Activated CD8-positive, alpha-beta T cell treated with anti-CD3 and anti-CD28 coated beads for 36 hours (primary cell): Measurements from ENCODE around the gene GDPD5. TPM values are rescaled to one million over a fixed set of nuclear protein-coding genes. Genes with fewer than 3 reads are reported as not detected.

Experiments used
- ATAC-seq: fragments of 200-7000 bp; cut with Tn5 transposase; one replicate; pipeline ENCODE4 v1.10.0; 2021; ENCODE audit warnings: mild to moderate bottlenecking, moderate library complexity
- CTCF ChIA-PET: fragments of 350-600 bp; sonication (Branson Sonifier 250); formaldehyde crosslinking; loops from one replicate; lab custom pipeline; 2021; ENCODE audit warnings: antibody characterized with exemption; lab: Charles Lee
- POLR2A ChIA-PET: fragments of 350-600 bp; sonication (Branson Sonifier 250); formaldehyde crosslinking; loops from one replicate; lab custom pipeline; 2021; ENCODE audit warnings: antibody characterized with exemption; lab: Charles Lee
- DNase-seq: peaks from one replicate; pipeline ENCODE4 v3.0.0-alpha.2; 2020
- H3K27ac Mint-ChIP-seq: one replicate; pipeline ENCODE4 v1.8.0; 2021; ENCODE audit warnings: mild to moderate bottlenecking, mixed read lengths
- H3K27me3 Mint-ChIP-seq: one replicate; pipeline ENCODE4 v1.8.0; 2021; ENCODE audit warnings: mixed read lengths
- H3K36me3 Mint-ChIP-seq: one replicate; pipeline ENCODE4 v1.8.0; 2021; ENCODE audit warnings: low read depth, mixed read lengths
- H3K4me1 Mint-ChIP-seq: one replicate; pipeline ENCODE4 v1.8.0; 2021; ENCODE audit warnings: low read depth, mixed read lengths
- H3K4me3 Mint-ChIP-seq: one replicate; pipeline ENCODE4 v1.8.0; 2021; ENCODE audit warnings: mild to moderate bottlenecking, moderate library complexity, mixed read lengths
- H3K9me3 Mint-ChIP-seq: one replicate; pipeline ENCODE4 v1.8.0; 2021; ENCODE audit warnings: mixed read lengths
- intact Hi-C: fragments of 100-400 bp; cut with micrococcal nuclease; formaldehyde crosslinking; loops from one replicate; pipeline ENCODE4 v1.10.0; 2022
- total RNA-seq, 2 experiments: library from RNA; stranded (reverse); gene quantifications; one replicate each; pipeline ENCODE4 v1.2.3, GENCODE V29; 2021
- TF ChIP-seq, protein P1 (sequence below): fragments of 200-600 bp; IDR thresholded peaks from one replicate; pipeline ENCODE4 v1.8.0; 2022; ENCODE audit warnings: antibody characterized with exemption, mild to moderate bottlenecking

GDPD5 gene
- total RNA-seq, 2 experiments from 2014 or later = 7.8 to 11.0 TPM

DNA sequence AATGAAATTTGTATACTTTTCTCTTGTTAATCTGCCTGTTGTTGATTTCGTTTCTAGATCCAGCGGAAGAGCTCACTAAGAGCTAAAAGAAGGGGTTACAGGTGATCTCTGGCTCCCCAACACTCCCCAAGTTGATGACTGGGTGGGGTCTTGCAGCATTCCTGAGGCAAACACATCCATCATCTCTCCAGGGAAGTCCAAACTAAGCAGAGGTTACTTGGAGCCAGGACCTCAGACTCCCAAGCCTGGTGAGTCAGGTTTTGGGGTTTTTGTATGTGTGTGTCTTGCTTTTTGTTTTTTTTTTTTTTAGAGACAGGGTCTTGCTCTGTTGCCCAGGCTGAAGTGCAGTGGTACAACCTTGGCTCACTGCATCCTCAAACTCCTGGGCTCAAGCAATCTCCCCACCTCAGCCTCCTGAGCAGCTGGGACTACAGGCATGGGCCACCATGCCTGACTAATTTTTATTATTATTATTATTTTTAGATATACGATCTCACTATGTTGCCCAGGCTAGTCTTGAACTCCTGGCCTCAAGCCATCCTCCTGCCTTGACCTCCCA lies 137.9 kb downstream of the GDPD5 start:
- Mint-ChIP-seq H3K4me3 (no peak overlapping the region), H3K27ac (no peak overlapping the region), H3K27me3 (no peaks in the 10 kb centered on the region), H3K36me3 (no peaks in the 10 kb centered on the region), H3K9me3 (no peaks in the 10 kb centered on the region), H3K4me1 (peaks cover 19% of the 10 kb centered on the region)
- CTCF ChIA-PET = interaction anchor here (0.5 to 15.3 kb wide), 29 partner anchors 11 to 211 kb away, joined by 3 to 442 read pairs (median 4); partner anchors contain the start of genes GDPD5 and RPS3
- TF ChIP-seq, protein P1, sequence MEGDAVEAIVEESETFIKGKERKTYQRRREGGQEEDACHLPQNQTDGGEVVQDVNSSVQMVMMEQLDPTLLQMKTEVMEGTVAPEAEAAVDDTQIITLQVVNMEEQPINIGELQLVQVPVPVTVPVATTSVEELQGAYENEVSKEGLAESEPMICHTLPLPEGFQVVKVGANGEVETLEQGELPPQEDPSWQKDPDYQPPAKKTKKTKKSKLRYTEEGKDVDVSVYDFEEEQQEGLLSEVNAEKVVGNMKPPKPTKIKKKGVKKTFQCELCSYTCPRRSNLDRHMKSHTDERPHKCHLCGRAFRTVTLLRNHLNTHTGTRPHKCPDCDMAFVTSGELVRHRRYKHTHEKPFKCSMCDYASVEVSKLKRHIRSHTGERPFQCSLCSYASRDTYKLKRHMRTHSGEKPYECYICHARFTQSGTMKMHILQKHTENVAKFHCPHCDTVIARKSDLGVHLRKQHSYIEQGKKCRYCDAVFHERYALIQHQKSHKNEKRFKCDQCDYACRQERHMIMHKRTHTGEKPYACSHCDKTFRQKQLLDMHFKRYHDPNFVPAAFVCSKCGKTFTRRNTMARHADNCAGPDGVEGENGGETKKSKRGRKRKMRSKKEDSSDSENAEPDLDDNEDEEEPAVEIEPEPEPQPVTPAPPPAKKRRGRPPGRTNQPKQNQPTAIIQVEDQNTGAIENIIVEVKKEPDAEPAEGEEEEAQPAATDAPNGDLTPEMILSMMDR = no peak
- POLR2A ChIA-PET = interaction anchor here (1.0 to 4.3 kb wide), 3 partner anchors 13 to 52 kb away, joined by 3 to 26 read pairs (median 4); partner anchors contain the start of gene RPS3
- intact Hi-C loops = loop anchor here (5.0 kb wide), 1 partner anchor 144 kb away; no protein-coding TSS in a partner anchor
- no peak for DNase-seq
- ATAC-seq = no peak

DNA sequence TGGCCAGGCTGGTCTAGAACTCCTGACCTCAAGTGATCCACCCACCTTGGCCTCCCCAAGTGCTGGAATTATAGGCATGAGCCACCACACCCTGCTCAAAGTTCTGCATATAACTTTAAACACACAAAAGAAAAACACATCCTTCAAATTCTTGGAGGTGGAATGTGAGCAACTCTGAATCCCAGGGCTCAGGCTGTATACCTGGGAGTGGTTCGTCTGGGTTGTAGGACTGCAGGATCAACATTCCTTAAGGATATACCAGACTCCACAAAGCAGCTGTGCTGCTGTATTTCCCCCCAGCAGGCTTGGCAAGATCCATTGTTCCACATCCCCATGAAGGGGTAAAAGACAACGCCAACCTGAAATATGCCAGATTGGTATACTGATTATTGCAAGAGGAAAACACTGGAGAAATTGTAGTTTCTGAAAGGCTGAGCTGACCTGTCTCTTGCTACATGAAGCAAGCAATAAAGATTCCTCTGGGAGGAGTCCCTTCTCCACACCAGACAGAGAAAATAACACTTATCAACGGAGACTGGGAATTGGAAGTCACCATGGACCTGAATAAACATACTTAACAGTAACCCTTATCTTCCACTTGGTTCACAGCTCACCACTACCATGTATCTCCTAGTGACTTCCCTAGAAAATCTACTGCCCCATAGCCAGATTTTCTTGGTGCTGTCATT lies 138.7 kb downstream of the GDPD5 start:
- Mint-ChIP-seq H3K4me1 (peaks cover 19% of the 10 kb centered on the region), H3K27me3 (no peaks in the 10 kb centered on the region), H3K36me3 (no peaks in the 10 kb centered on the region), H3K9me3 (no peaks in the 10 kb centered on the region), H3K27ac (no peak overlapping the region), H3K4me3 (no peak overlapping the region)
- intact Hi-C loops = loop anchor here (5.0 kb wide), 1 partner anchor 145 kb away; no protein-coding TSS in a partner anchor
- TF ChIP-seq, protein P1 = no peak
- ChIA-PET CTCF (interaction anchor here (1.0 to 15.3 kb wide), 17 partner anchors 11 to 212 kb away, joined by 3 to 442 read pairs (median 10); partner anchors contain the start of genes GDPD5 and RPS3), POLR2A (interaction anchor here (0.6 to 4.3 kb wide), 3 partner anchors 13 to 42 kb away, joined by 4 to 26 read pairs (median 4); partner anchors contain the start of gene RPS3)
- DNase-seq (no peak), ATAC-seq (no peak)

Other genes with a start within 250 kb of the GDPD5 start
- 10 to 100 TPM; 16.2 to 18.8 TPM for gene ARRB1, start 174.3 kb downstream of the GDPD5 start, total RNA-seq
- gene RPS3, start 126.4 kb downstream of the GDPD5 start, total RNA-seq = 1,000 to 10,000 TPM; 4,906 to 4,954 TPM
- gene KLHL35, start 92.7 kb downstream of the GDPD5 start, total RNA-seq = under 1 TPM; 0.16 to 0.77 TPM
- gene SERPINH1, start 36.3 kb upstream of the GDPD5 start, total RNA-seq = 10 to 100 TPM; 15.7 to 17.7 TPM
- not detected for gene MAP6, start 143.1 kb upstream of the GDPD5 start, total RNA-seq
- not detected for gene MOGAT2, start 191.9 kb upstream of the GDPD5 start, total RNA-seq
- gene DGAT2, start 242.8 kb upstream of the GDPD5 start, total RNA-seq = 1 to 10 TPM; 1.7 to 1.8 TPM